GM21576 (cell line): ENCODE measurements around the gene RFC5.

Experiments
- ATAC-seq: cut with Tn5 transposase; IDR thresholded peaks from one replicate; pipeline ENCODE4 v1.9.1; 2021; ENCODE audit warnings: mild to moderate bottlenecking, moderate library complexity; ENCODE audit not compliant: unreplicated experiment

The RFC5 gene

GRCh38 chr12:118050972-118051910 is 34.7 kb downstream of the RFC5 start:
- no peak for ATAC-seq

- ATAC-seq: no peak
Measured at GRCh38 chr12:118052324-118053070, 36.0 kb downstream of the RFC5 start.

- ATAC-seq: no peak
Measured at GRCh38 chr12:118053071-118053985, 36.8 kb downstream of the RFC5 start.

- ATAC-seq: peak; percentile 67
Measured at GRCh38 chr12:118055144-118055557, 38.6 kb downstream of the RFC5 start.

- ATAC-seq: no peak
Measured at GRCh38 chr12:118055865-118056773, 39.6 kb downstream of the RFC5 start.

GRCh38 chr12:118058227-118058626 is 41.7 kb downstream of the RFC5 start:
- ATAC-seq: no peak

GRCh38 chr12:118058881-118059280 is 42.4 kb downstream of the RFC5 start:
- ATAC-seq: no peak

- ATAC-seq: no peak
Measured at GRCh38 chr12:118059341-118060191, 43.1 kb downstream of the RFC5 start.

- peak; percentile 33 for ATAC-seq
Measured at GRCh38 chr12:118060301-118061010, 44.0 kb downstream of the RFC5 start.

- ATAC-seq: peak; percentile 45
Measured at GRCh38 chr12:118061011-118061872, 44.7 kb downstream of the RFC5 start, which contains the start of gene WSB2. Gene WSB2, minus strand, starts transcription at chr12:118061179. Its CDS starts 131 bp downstream, at chr12:118061048.

GRCh38 chr12:118061873-118062843 is 45.7 kb downstream of the RFC5 start:
- ATAC-seq: no peak

- no peak for ATAC-seq
Measured at GRCh38 chr12:118063576-118064391, 47.3 kb downstream of the RFC5 start.

GRCh38 chr12:118064608-118065007 is 48.1 kb downstream of the RFC5 start:
- no peak for ATAC-seq

- no peak for ATAC-seq
Measured at GRCh38 chr12:118065380-118065779, 48.9 kb downstream of the RFC5 start.

GRCh38 chr12:118068445-118068844 is 51.9 kb downstream of the RFC5 start:
- ATAC-seq: no peak
